Loucy (cell line): ENCODE data around the gene IFNGR1.

Experiments
- H2AFZ ChIP-seq: fragments of 200-600 bp; sonication (generic); 2 replicates; pipeline ENCODE4 v1.6.0; 2016; ENCODE audit warnings: antibody characterized with exemption, mild to moderate bottlenecking, low read length, moderate library complexity
- H3F3A ChIP-seq: fragments of 200-600 bp; 2 replicates; pipeline ENCODE4 v1.6.0; 2016; ENCODE audit warnings: antibody characterized with exemption, low read depth, mild to moderate bottlenecking
- H3K27me3 ChIP-seq: fragments of 200-600 bp; sonication (generic); 2 replicates; pipeline ENCODE4 v1.6.1; 2014; ENCODE audit warnings: low read length, mild to moderate bottlenecking; ENCODE audit not compliant: insufficient read depth, poor library complexity, severe bottlenecking
- H3K36me3 ChIP-seq: fragments of 200-600 bp; sonication (generic); 2 replicates; pipeline ENCODE4 v1.6.1; 2016; ENCODE audit warnings: low read length; ENCODE audit not compliant: insufficient read depth
- H3K4me1 ChIP-seq: fragments of 200-600 bp; sonication (generic); 2 replicates; pipeline ENCODE4 v1.5.1; 2014; ENCODE audit warnings: low read length, mild to moderate bottlenecking; ENCODE audit not compliant: insufficient read depth, poor library complexity, severe bottlenecking
- H3K4me2 ChIP-seq: fragments of 200-600 bp; sonication (generic); 2 replicates; pipeline ENCODE4 v1.6.0; 2014; ENCODE audit warnings: antibody characterized with exemption, low read length, low read depth, mild to moderate bottlenecking; ENCODE audit not compliant: poor library complexity, severe bottlenecking
- H3K4me3 ChIP-seq: fragments of 200-600 bp; sonication (generic); 2 replicates; pipeline ENCODE4 v1.5.1; 2014; ENCODE audit warnings: low read length, mild to moderate bottlenecking, mixed read lengths; ENCODE audit not compliant: poor library complexity, severe bottlenecking
- H3K79me2 ChIP-seq: fragments of 200-600 bp; sonication (generic); 2 replicates; pipeline ENCODE4 v1.6.1; 2014; ENCODE audit warnings: low read length; ENCODE audit not compliant: insufficient read depth
- H3K9ac ChIP-seq: fragments of 200-600 bp; sonication (generic); 2 replicates; pipeline ENCODE4 v1.6.0; 2014; ENCODE audit warnings: mild to moderate bottlenecking, low read depth, low read length, moderate library complexity; ENCODE audit not compliant: poor library complexity, severe bottlenecking
- H3K9me2 ChIP-seq: fragments of 200-600 bp; sonication (generic); replicated peaks from 2 replicates; pipeline ENCODE4 v1.6.1; 2016; ENCODE audit warnings: low read depth, low read length, mixed read lengths
- H3K9me3 ChIP-seq: fragments of 200-600 bp; sonication (generic); 2 replicates; pipeline ENCODE4 v1.6.1; 2014; ENCODE audit warnings: mild to moderate bottlenecking, antibody characterized with exemption, low read length, low read depth; ENCODE audit not compliant: insufficient read depth
- H4K20me1 ChIP-seq: fragments of 200-600 bp; sonication (generic); 2 replicates; pipeline ENCODE4 v1.6.0; 2014; ENCODE audit warnings: antibody characterized with exemption, low read length, mild to moderate bottlenecking; ENCODE audit not compliant: insufficient read depth, poor library complexity, severe bottlenecking
- CTCF ChIP-seq: fragments of 200-600 bp; sonication (generic); conservative IDR thresholded peaks from 2 replicates; pipeline ENCODE4 v1.5.1; 2014; ENCODE audit warnings: mild to moderate bottlenecking, antibody characterized with exemption, low read length
- EZH2phosphoT487 ChIP-seq: fragments of 200-600 bp; IDR thresholded peaks from 2 replicates; pipeline ENCODE4 v1.6.1; 2018; ENCODE audit warnings: antibody characterized with exemption, mild to moderate bottlenecking, moderate library complexity, borderline replicate concordance

Gene IFNGR1

GRCh38 chr6:137156650-137157049, 62.5 kb downstream of the IFNGR1 start:
- Histone ChIP-seq H3K9ac (no peak overlapping the region), H3K79me2 (no peaks in the 10 kb centered on the region), H3K9me3 (no peaks in the 10 kb centered on the region), H3K9me2 (no peaks in the 10 kb centered on the region), H3K27me3 (no peaks in the 10 kb centered on the region), H4K20me1 (no peaks in the 10 kb centered on the region), H3K4me2 (peak overlapping the region; percentile 1), H2AFZ (no peak overlapping the region), H3F3A (no peaks in the 10 kb centered on the region), H3K4me1 (peaks cover 23% of the 10 kb centered on the region), H3K4me3 (no peak overlapping the region), H3K36me3 (no peaks in the 10 kb centered on the region)
- TF ChIP-seq EZH2phosphoT487 (no peak), CTCF (no peak)

GRCh38 chr6:137155830-137156229, 63.4 kb downstream of the IFNGR1 start:
- TF ChIP-seq EZH2phosphoT487 (no peak), CTCF (no peak)
- no peaks in the 10 kb centered on the region for H3K9me2 ChIP-seq
- peak overlapping the region; percentile 48 for H3K4me3 ChIP-seq
- H3K9ac ChIP-seq = no peak overlapping the region
- peaks cover 23% of the 10 kb centered on the region for H3K4me1 ChIP-seq
- no peaks in the 10 kb centered on the region for H3K79me2 ChIP-seq
- H4K20me1 ChIP-seq = no peaks in the 10 kb centered on the region
- no peaks in the 10 kb centered on the region for H3K27me3 ChIP-seq
- H3F3A ChIP-seq = no peaks in the 10 kb centered on the region
- no peaks in the 10 kb centered on the region for H3K9me3 ChIP-seq
- H3K36me3 ChIP-seq = no peaks in the 10 kb centered on the region
- no peak overlapping the region for H2AFZ ChIP-seq
- peak overlapping the region; percentile 73 for H3K4me2 ChIP-seq

GRCh38 chr6:137150072-137150471, 69.1 kb downstream of the IFNGR1 start:
- Histone ChIP-seq H3K4me2 (no peak overlapping the region), H3K4me3 (no peak overlapping the region), H3K9me2 (no peaks in the 10 kb centered on the region), H3K9me3 (no peaks in the 10 kb centered on the region), H3K9ac (no peak overlapping the region), H4K20me1 (no peaks in the 10 kb centered on the region), H3K36me3 (no peaks in the 10 kb centered on the region), H3K27me3 (peaks cover 9% of the 10 kb centered on the region), H3K79me2 (no peaks in the 10 kb centered on the region), H2AFZ (no peak overlapping the region), H3K4me1 (peaks cover 5% of the 10 kb centered on the region), H3F3A (no peaks in the 10 kb centered on the region)
- TF ChIP-seq EZH2phosphoT487 (no peak), CTCF (no peak)
